ENCODE measurements around the gene PNKD.

The PNKD gene

DNA sequence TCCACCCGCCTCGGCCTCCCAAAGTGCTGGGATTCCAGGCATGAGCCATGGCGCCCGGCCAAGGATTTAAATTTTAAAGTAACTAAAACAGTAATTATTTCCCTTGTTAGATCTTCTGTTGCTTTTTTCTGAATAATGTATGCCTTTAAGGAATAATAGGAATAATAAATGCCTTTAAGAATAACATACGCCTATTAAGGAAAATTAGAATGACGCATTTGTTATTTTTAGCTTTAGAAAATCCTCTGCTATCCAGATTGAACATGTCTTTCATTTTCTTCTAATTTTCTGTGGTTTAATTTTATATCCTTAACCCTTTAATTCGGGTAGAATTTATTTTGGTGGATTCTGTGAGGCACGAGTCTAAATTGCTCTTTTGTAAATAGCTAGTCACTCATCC, 45.1 kb downstream of the PNKD start:
- TF ChIP-seq, protein P1, sequence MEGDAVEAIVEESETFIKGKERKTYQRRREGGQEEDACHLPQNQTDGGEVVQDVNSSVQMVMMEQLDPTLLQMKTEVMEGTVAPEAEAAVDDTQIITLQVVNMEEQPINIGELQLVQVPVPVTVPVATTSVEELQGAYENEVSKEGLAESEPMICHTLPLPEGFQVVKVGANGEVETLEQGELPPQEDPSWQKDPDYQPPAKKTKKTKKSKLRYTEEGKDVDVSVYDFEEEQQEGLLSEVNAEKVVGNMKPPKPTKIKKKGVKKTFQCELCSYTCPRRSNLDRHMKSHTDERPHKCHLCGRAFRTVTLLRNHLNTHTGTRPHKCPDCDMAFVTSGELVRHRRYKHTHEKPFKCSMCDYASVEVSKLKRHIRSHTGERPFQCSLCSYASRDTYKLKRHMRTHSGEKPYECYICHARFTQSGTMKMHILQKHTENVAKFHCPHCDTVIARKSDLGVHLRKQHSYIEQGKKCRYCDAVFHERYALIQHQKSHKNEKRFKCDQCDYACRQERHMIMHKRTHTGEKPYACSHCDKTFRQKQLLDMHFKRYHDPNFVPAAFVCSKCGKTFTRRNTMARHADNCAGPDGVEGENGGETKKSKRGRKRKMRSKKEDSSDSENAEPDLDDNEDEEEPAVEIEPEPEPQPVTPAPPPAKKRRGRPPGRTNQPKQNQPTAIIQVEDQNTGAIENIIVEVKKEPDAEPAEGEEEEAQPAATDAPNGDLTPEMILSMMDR (conservative IDR thresholded peaks at IDR 0.05; ENCODE audit: low read length) = no peak
- no peak for DNase-seq (ENCODE audit: low read depth)

DNA sequence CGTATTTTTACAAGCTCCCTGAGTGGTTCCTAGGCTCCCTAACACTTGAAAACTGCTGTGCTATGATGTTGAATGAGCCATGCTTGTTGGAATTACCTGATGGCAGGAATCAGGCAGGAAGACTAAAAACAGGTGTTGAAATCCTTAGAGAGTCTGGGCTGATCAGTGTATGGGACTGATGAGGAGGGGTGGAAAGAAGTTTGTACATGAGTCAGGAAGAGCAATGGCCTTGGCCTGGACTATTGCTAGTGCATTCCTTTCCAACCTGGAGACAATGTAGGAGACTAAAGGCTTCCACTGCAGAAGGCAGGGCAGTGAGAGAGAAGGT, 46.9 kb downstream of the PNKD start:
- no peak for DNase-seq (ENCODE audit: low read depth)
- no peak overlapping the region for H3K4me3 ChIP-seq (ENCODE audit: low read length)

More for the DNA sequence above, 45.1 kb downstream of the PNKD start:
- H3K4me3 ChIP-seq (ENCODE audit: low read length) = no peak overlapping the region

DNA sequence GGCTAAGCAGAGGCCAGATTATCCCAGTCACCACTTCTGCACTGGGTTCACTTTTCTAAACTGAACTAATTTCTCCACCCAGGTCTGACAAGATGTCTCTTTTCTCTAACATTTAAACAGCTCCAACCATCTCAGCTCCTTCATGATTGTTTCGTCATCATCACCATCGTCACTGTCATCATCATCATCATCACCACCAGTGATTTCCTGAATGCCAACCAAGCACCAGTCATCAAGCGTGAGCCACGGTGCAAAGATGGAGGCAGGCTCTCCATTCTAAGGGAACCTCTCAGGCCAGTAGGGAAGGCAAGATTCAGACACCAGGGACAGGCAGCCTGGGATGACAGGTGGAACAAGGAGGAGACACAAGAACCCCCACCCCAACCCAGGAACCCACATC, 47.5 kb downstream of the PNKD start:
- DNase-seq (ENCODE audit: low read depth) = no peak
- no peak overlapping the region for H3K4me3 ChIP-seq (ENCODE audit: low read length)
- TF ChIP-seq, protein P1 (conservative IDR thresholded peaks at IDR 0.05; ENCODE audit: low read length) = no peak

More for the DNA sequence above, 46.9 kb downstream of the PNKD start:
- TF ChIP-seq, protein P1 (conservative IDR thresholded peaks at IDR 0.05; ENCODE audit: low read length) = no peak

DNA sequence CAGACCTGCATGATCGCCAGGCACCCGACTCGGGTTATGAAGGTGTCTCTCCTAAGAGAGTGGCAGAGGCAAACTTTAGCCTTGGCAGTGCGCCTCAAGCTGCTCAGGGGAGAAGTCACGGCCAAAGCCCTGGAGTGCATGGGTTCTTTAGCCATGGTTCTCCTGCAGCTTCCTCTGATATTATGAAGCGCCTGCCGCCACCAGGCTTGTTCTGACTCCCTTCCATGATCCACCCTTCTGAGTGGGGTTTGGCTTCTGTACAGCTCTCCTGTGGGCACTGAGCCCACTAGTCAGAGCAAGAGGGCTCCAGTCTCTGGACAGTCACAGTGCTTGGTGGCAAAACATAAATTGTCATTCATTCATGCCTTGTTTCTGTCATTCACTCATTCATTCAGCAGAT, 47.9 kb downstream of the PNKD start:
- no peak overlapping the region for H3K4me3 ChIP-seq (ENCODE audit: low read length)
- TF ChIP-seq, protein P1 (conservative IDR thresholded peaks at IDR 0.05; ENCODE audit: low read length) = no peak
- DNase-seq (ENCODE audit: low read depth) = no peak

DNA sequence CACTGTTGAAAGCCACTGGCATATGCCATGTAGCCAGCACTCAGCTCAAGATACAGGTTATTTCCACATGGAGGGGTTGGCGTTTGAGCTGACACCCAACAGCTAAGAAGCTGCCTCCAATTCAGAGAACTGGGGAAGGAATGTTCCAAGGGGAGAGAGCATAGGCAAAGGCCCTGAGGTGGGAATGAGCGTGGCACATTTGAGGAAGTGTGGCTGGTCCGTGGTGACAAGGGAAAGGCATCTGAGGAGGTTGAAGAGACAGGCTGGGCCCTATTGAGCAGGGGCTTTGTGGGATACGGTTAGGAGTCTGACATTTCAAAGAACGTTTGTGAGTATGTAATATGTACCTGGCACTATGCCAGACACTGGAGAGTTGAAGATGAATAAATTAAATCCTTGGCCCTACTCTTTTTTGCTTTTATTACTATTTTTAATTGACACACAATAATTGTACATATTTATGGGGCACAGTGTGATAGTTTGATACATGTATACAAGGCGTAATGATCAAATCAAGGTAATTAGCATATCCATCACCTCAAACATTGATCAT, 49.6 kb downstream of the PNKD start:
- TF ChIP-seq, protein P1 (conservative IDR thresholded peaks at IDR 0.05; ENCODE audit: low read length) = no peak
- DNase-seq (ENCODE audit: low read depth) = no peak
- H3K4me3 ChIP-seq (ENCODE audit: low read length) = no peak overlapping the region

DNA sequence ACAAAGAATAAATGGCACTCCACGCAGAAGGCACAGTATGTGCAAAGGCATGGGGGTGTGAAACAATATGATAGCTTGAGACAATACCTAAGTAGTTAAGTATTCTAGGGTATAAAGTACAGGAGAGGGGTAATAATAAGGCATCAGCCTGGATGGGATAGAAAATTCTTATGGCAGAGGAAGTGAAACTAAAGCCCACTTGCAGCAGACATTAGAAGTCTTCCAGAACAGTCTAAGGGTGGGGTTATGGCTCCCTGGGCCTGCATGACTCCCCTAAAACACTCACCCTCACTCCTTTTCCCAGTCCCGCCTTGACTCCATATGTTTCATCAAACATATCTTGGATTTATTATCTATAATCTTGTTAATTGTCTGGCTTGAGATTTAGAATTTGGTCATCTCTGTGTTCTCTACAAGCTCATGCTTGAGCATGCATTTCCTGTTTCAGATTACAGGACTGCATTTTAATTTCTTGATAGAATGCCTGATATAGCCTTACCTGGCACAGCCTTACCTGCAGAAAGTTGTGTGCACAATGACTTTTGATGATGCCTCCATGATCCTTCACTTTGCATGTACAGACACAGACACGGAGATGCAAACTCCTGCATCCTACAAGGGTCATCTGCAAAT, 50.5 kb downstream of the PNKD start:
- TF ChIP-seq, protein P1 (conservative IDR thresholded peaks at IDR 0.05; ENCODE audit: low read length) = no peak
- no peak for DNase-seq (ENCODE audit: low read depth)
- H3K4me3 ChIP-seq (ENCODE audit: low read length) = no peak overlapping the region

DNA sequence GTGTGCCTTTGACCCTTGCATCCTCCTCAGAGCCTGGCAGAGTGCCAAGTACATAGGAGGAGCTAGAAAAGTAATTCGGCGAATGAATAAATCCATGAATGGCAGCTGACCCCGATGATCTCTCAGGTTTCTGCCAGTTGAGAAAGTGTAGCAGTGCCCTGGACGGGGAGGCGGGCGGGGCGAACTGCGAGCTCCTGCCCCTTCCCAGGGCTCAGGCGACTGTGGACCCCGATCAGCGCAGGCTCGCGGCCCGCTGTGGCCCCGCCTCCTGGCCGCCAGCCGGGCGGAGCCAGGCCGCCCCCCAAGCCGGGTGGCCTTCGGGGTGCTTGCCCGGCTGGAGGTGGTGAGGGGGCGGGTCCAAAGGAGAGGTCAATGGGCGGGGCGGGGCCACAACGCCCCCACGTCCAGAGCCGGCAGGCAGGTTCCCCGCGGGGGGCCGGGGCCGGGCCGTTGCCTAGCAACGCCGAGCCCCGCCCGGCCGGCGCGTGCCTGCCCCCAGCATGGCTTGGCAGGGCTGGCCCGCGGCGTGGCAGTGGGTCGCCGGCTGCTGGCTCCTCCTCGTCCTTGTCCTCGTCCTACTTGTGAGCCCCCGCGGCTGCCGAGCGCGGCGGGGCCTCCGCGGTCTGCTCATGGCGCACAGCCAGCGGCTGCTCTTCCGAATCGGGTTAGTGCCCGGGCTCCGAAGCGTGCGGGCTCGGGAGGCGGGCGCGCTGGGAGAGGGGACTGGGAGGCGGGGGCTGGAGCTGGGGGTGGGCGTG, 52.6 kb downstream of the PNKD start:
- DNase-seq (ENCODE audit: low read depth) = peak; percentile 26
- peak overlapping the region; percentile 60 for H3K4me3 ChIP-seq (ENCODE audit: low read length)
- TF ChIP-seq, protein P1 (conservative IDR thresholded peaks at IDR 0.05; ENCODE audit: low read length) = no peak

Measured in AG10803 (cell line).